22Rv1 (cell line): ENCODE results near the gene TRIM42.

Source experiments
- ZFX ChIP-seq: fragments of 450-650 bp; IDR thresholded peaks from 2 replicates; pipeline ENCODE4 v1.6.1; 2017; ENCODE audit warnings: antibody characterized with exemption, borderline replicate concordance
- TF ChIP-seq, protein P1 (sequence below): fragments of 450-650 bp; IDR thresholded peaks from 2 replicates; pipeline ENCODE4 v1.5.1; 2017; ENCODE audit warnings: mild to moderate bottlenecking

DNA sequence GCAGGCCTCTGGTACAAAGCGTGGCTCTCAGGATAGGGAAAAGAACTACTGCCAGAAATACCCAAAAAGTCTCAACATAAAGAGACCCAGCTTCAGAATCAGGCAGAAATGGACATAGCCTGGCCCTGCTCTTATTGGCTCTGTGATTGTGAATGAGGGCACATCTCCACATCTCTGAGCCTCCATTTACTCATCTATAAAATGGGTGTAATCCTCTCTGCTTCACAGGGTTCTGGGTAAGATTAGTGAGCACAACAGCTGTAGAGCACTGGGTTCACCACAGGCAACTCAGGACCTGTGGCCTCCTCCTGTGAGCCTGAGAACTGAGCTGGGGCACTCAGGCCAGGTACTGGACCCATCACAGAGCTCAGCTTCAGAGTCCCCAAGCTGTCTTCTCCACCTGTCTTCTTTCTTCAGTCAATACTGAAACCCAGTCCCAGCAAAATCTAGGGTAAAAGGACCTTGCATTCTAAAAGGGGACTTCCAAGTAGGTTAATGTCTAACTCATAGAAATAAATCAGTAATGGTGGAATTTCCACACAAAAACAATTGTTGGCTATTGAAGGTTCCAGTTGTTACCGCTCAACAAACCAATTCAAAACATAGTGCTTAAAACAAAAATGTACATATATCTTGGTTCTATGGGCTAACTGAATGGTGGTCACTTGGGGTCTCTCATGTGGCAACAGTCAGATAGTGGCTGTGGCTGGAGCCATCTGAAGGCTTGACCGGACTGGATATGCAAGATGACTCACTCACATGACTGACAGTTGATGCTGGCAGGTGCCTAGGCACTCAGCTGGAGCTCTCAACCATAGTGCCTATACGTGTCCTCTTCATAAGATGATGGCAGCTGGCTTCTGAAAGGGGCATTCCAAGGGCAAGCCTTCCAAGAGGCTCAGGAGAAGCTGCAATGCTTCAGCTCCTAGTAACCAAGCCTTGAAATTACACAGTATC lies 47.3 kb downstream of the TRIM42 start:
- TF ChIP-seq, protein P1, sequence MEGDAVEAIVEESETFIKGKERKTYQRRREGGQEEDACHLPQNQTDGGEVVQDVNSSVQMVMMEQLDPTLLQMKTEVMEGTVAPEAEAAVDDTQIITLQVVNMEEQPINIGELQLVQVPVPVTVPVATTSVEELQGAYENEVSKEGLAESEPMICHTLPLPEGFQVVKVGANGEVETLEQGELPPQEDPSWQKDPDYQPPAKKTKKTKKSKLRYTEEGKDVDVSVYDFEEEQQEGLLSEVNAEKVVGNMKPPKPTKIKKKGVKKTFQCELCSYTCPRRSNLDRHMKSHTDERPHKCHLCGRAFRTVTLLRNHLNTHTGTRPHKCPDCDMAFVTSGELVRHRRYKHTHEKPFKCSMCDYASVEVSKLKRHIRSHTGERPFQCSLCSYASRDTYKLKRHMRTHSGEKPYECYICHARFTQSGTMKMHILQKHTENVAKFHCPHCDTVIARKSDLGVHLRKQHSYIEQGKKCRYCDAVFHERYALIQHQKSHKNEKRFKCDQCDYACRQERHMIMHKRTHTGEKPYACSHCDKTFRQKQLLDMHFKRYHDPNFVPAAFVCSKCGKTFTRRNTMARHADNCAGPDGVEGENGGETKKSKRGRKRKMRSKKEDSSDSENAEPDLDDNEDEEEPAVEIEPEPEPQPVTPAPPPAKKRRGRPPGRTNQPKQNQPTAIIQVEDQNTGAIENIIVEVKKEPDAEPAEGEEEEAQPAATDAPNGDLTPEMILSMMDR = no peak
- no peak for TF ChIP-seq ZFX
